GM12891 (cell line): ENCODE results near the gene DAB1.
"Not testable (repeated sequence)": the region's sequence is repeated elsewhere in the genome, so short reads cannot be mapped to it uniquely, and the experiment has no call there.

ENCODE experiments used
- DNase-seq: peaks from one replicate; pipeline ENCODE4 v3.0.0; 2011; ENCODE audit warnings: low spot score; ENCODE audit not compliant: insufficient read length
- FAIRE-seq: peaks from 2 replicates; lab custom pipeline; 2011; peaks lifted over from hg19 to GRCh38; lab: Jason Lieb, UNC
- PAX5 ChIP-seq: IDR thresholded peaks from 2 replicates; pipeline ENCODE4 v1.6.1; 2011; ENCODE audit warnings: low read length, moderate library complexity, mild to moderate bottlenecking; ENCODE audit not compliant: insufficient read depth, severe bottlenecking
- POLR2A ChIP-seq: IDR thresholded peaks from 2 replicates; pipeline ENCODE4 v1.6.1; 2011; ENCODE audit warnings: low read depth, low read length, control low read depth
- POLR2AphosphoS5 ChIP-seq: IDR thresholded peaks from 2 replicates; pipeline ENCODE4 v1.6.1; 2011; ENCODE audit warnings: low read depth, low read length, control low read depth
- POU2F2 ChIP-seq: IDR thresholded peaks from 2 replicates; pipeline ENCODE4 v1.6.1; 2011; ENCODE audit warnings: low read depth, mild to moderate bottlenecking, control low read depth, low read length, moderate library complexity
- SPI1 ChIP-seq: IDR thresholded peaks from 2 replicates; pipeline ENCODE4 v1.6.1; 2011; ENCODE audit warnings: low read depth, low read length, control low read depth
- TAF1 ChIP-seq: IDR thresholded peaks from 2 replicates; pipeline ENCODE4 v1.6.1; 2011; ENCODE audit warnings: low read depth, low read length, control low read depth

The DAB1 gene

DNA sequence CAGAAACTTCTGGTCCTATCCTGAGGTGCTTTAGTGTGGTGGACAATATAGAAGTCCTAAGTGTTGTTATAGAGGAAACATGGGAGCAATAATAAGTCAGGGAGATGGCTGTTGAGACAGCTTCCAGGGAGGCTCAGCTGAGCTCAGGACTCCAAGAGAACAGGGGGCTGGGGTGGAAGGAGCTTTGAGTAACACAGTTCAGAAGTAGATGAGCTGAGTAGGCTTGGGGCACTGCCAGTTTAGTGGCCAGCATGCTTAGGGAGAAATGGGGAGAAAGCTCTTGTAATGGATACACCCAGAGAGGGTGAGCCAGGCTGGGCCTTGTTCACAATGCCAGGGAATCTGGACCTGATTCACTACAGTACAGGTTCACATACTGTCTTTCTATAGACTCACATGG, 201.6 kb downstream of the DAB1 start:
- DNase-seq (no peak), FAIRE-seq (no peak)
- no peak for TF ChIP-seq POLR2A
- no peak for TF ChIP-seq PAX5
- no peak for TF ChIP-seq TAF1
- no peak for TF ChIP-seq SPI1
- TF ChIP-seq POLR2AphosphoS5, result no peak
- TF ChIP-seq POU2F2, result no peak

DNA sequence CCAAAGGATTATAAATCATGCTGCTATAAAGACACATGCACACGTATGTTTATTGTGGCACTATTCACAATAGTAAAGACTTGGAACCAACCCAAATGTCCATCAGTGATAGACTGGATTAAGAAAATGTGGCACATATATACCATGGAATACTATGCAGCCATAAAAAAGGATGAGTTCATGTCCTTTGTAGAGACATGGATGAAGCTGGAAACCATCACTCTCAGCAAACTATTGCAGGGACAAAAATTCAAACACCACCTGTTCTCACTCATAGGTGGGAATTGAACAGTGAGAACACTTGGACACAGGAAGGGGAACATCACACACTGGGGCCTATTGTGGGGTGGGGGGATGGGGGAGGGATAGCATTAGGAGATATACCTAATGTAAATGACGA, 203.0 kb downstream of the DAB1 start:
- not testable (repeated sequence) for FAIRE-seq, DNase-seq

DNA sequence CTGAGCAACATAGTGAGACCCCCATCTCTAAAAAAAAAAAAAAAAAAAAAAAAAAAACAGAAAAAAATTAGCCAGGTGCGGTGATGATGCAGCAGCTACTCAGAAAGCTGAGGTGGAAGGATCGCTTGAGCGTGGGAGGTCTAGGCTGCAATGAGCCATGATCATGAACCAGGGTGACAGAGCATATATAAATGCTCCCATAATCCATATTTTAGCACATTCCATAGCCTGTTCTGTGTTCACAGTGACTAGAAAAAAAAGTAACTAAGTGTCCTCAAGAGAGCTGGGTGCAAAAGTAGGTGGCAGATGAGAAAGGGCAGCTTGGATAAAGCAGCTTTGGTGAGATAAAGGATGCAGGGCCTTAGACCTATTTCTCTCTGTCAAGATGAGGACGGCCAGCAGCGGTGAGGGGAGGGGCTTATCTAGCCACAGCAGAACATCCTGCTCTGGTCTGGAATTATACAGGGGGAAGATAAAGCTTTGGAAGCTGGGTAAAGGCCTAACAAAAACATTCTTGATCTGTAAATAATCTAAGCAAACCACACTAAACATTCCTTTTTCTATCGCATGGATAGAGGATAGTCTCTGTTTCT, 205.3 kb downstream of the DAB1 start:
- no peak for TF ChIP-seq POLR2A
- no peak for TF ChIP-seq PAX5
- no peak for TF ChIP-seq SPI1
- TF ChIP-seq POU2F2, result no peak
- TF ChIP-seq TAF1, result no peak
- TF ChIP-seq POLR2AphosphoS5, result no peak
- FAIRE-seq (no peak), DNase-seq (no peak)

DNA sequence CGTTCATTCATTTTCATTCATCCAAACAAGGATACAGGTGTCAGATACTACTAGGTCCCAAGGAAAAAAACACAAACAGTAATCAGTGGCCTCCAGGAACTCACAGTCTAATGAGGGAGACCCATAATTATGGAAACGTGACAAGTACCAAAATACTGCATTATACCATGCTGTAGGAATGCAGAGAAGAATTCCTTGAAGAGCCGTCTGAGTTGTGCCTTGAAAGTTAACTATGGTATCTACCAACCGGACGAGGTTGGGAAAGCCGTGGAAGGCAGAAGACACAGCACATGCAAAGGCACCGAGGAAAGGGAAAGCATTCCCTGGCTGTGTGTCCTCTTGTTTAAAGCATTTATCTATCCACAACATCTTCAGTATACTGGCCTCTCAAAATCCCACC, 206.0 kb downstream of the DAB1 start:
- FAIRE-seq (no peak), DNase-seq (no peak)
- no peak for TF ChIP-seq POLR2AphosphoS5

DNA sequence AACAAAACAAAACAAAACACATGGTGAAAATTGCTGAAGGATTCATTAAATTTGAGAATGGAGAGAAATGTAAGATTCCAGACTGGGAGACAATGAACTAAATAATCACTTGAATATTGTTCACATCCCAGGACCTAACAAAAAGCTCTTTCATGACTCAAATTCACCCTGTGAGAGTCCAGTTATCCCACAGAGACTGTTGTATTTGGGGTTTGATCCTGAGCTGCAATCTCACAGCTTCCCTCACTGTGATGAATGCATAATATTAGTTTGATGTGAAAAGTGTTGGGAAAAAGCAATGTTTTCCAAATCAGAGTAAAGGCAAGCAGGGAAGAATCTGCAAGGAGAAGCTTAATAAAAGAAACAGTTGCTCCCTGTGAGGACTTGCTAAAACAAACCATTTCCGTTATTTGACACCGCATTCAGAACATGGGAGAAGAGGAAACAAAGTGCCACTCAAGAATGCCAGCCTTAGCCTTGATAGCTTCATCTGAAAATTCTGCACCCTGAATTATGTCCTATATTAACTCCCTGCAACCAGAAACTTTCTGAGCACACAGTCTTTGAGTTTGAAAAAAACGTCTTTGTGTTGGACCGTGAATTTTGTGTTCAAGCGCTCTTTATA, 208.8 kb downstream of the DAB1 start:
- DNase-seq (no peak), FAIRE-seq (no peak)
- TF ChIP-seq SPI1, result no peak
- no peak for TF ChIP-seq POU2F2
- no peak for TF ChIP-seq POLR2A
- no peak for TF ChIP-seq TAF1
- TF ChIP-seq POLR2AphosphoS5, result no peak
- no peak for TF ChIP-seq PAX5

DNA sequence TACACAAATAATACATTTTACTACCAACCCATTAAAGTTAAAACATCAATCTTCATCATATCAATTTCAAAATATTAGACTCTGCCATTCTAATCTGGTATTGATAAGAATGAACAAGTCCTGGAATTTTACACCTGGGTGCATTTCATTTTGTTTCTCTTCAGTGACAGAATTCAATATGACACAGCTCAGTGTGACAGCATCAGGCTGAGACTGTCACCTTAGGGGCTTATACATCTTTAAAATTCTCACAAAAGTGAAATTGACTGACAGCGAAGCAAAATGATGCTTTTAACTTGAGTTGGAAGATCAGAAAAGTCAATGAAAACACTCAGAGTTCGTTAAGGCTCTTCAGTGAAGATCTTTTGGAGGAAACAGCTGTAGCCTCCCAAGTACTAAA, 213.0 kb downstream of the DAB1 start:
- TF ChIP-seq SPI1 (no peak), PAX5 (no peak), POU2F2 (no peak), TAF1 (no peak), POLR2A (no peak), POLR2AphosphoS5 (no peak)
- DNase-seq (no peak), FAIRE-seq (no peak)

DNA sequence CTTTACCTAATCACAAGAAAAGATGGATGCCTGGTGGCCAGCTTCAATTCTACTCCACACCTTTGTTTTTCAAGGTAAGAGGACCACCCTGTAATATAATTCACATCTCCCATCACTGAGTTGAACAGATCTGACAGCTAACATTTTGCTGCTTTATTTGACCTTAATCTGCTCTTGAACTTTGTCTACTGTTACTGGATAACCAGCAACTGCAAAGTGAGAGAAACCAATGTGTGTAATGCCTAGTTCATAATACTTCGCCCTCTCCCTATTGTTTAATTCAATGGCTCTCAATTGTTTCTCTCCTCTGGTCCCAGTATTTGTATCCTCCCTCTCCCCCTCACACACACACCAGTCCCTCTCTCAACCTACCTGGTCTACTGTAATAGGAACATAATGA, 214.4 kb downstream of the DAB1 start:
- FAIRE-seq, result no peak

DNA sequence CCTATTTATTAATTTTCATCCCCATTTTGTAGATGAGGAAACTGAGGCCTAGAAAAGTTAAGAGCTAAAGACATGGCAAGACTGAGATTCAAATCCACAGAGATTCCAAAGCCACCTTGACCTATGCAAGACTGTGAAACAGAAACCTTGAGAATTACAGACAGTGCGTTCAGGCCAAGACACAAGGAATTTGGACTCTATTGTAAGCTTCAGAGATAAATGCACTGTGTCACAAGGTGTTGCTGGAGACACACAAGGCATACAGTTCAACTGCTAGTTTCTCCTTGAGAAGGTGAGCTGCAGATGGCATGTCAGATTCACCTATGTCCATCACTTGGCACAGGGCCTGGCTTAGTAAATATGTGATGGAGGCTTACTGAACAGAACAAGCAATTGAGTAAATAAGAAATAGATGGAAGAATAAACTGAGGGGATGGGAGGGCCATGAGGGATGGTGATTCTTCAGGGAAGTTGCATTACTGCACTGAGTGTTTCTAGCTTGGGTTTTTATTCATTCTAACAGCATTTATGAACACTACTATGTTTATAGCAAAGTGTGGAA, 215.0 kb downstream of the DAB1 start:
- FAIRE-seq (no peak), DNase-seq (no peak)
- TF ChIP-seq POLR2A (no peak), TAF1 (no peak), POLR2AphosphoS5 (no peak), PAX5 (no peak), POU2F2 (no peak), SPI1 (no peak)

More for the DNA sequence above, 214.4 kb downstream of the DAB1 start:
- DNase-seq, result no peak
- TF ChIP-seq PAX5, result no peak
- TF ChIP-seq POLR2AphosphoS5, result no peak
- TF ChIP-seq POLR2A, result no peak
- TF ChIP-seq POU2F2, result no peak
- no peak for TF ChIP-seq TAF1
- no peak for TF ChIP-seq SPI1

DNA sequence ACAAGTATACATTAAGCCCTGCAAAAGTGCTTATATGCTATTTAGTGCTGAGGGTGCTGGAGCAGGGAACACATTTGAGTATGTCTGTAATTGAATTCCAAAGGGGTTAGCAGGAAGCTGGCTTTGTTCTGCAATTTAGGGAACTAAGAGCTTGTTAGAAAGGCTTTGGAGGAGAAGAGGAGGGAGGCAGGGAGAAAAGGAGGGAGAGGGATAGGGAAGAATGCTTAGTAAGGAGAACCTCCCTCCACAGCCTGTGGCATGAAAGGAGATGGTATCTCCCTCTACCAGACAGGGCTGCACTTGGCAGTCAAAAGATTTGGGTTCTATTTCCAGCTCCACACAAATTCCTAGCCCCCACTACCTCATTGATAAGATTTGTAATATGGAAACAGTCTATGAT, 217.8 kb downstream of the DAB1 start:
- FAIRE-seq, result no peak
- no peak for DNase-seq
- TF ChIP-seq SPI1 (no peak), POU2F2 (no peak), TAF1 (no peak), POLR2A (no peak), PAX5 (no peak), POLR2AphosphoS5 (no peak)

DNA sequence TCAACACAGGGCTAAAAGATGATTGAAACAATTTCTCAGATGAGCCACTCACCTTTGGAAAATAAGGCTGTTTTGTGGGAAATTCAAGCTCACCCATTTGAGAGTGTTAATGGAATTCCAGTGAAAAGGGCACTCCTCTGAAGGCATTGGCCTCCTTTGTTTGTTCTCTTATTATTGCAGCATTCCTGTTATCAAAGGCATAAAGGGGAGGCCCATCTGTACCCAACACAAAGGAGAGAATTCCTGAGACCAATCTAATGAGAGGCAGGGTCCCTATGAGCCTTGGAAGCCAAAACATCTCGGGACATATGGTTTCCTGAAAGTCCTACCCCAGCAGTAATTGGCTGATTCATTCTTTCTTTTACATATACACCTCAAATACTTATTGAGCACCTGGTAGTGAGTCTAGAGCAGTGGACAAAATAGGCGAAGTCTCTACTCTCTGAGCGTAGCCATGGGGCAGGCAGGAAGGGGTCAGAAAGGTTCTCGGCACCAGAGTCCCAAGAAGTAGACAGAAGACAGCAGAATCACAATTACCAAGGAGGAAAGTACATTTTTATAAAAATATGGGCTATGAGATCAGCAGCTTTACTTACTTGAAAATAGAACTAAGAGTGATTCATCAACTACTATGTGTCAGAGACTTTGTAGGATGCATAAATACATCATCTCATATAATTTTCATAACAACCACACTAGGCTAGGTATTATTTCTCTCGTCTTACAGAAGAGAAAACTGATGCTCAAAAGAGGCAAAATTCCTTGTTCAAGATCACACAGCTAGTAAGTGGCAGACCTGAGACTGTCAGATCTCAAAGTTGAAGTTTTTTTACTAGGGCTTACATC, 218.7 kb downstream of the DAB1 start:
- TF ChIP-seq POLR2AphosphoS5 (no peak), POU2F2 (no peak), SPI1 (no peak), PAX5 (no peak), POLR2A (no peak), TAF1 (no peak)
- FAIRE-seq (no peak), DNase-seq (no peak)
